Activated CD4-positive, alpha-beta T cell treated with anti-CD3 and anti-CD28 coated beads, Interleukin-2, amount 50 U/mL, for 4 hours (primary cell): ENCODE data around the gene VSIR.
A peak's percentile ranks its signal among the peaks of the same experiment; 100 is the strongest.

Experiments
- DNase-seq, 2 experiments: peaks; one replicate each; pipeline ENCODE4 v3.0.0-alpha.2; 2020

Gene VSIR

GRCh38 chr10:71773221-71773971 lies at the start of gene VSIR:
Gene VSIR (minus strand): TSS chr10:71773520. CDS start chr10:71773439, 81 bp downstream.
- peak; percentile 93 for DNase-seq

- DNase-seq: no peak
Measured at GRCh38 chr10:71821909-71822763, 48.8 kb upstream of the VSIR start.

DNA sequence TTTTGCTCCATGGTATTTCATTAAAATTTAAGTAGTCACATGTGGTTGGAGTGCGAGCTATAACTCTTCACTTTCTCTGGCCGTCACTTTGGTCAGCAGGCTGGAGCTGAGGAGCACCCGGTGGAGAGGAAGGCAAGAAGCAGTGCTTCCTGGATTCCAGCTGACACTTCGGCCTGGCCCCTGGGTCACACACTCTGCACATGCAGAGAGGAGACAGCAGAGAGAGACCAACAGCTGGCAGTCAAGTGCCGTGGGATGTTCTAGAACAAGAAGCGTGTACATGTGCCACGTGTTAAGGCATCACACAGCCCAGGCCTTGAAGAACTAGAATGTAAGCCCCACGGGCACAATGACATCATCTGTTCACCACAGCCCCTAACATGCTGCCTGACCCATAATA lies 47.6 kb upstream of the VSIR start:
- no peak for DNase-seq

- no peak for DNase-seq
Measured at GRCh38 chr10:71819985-71820384, 46.7 kb upstream of the VSIR start.

- no peak for DNase-seq
Measured at GRCh38 chr10:71819441-71819861, 46.1 kb upstream of the VSIR start.

DNA sequence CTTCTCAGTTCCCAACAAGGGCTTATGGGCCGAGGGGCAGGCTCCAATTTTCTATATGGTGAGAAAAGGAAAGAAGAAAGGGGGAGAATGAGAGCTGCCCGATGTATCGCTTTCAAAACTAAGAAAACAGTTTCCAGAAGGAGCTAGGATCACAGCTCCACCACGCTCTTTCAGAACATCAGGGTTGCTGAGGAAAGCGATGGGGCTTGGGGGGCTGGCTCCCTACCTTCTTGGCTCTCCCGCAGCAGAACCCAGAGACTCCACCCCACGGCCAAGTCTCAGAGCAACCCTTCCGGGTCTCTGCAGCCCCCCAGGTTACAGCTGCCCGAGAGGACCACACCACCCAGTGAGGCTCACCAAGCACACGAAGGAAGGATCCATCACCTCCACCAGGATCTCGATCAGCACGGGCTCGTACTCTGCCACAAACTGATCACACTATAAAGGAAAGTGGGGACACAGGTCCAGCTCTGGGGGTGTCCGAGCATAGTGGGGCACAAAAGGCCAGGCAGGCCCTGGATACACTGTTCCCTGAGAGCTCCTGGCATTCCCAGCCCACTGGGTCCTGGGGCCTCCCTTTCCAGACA lies 45.4 kb upstream of the VSIR start:
- no peak for DNase-seq

DNA sequence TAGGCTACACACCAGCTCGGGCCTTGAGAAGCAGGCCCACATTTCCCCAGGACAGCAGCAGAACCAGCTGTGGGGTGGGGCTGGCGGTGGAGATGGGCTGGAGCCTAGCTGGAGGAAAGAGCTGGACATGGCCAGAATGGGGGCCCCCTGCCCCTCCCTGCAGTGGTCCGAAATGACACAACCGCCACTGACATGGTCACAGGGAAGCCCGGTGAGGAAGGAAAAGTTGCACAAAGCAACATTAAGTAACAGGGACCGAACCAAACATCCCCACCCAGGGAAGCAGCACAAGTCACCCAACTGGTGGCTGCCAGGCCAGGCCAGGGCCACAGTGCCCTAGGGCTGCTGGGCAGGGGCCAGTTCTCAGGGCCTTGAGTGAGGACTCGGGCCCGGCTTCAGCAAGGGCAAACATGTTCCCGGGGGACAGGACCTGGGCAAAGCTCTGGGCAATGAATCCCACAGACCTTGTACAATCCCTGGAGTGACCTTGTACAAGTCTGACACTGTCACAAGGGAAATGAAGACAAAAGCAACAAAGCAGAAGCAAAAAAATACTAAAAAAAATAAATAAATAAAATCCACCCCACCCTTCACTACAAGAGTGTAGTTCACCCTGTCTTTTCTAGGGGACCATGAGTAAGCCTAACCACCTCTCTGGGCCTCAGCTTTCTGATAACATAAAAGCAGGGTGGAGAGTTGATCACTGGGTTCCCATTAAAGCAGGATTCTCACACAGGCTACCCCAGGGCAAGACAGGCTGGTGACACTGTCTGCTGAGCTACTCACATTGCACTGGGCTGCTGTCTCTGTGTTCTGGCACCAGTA lies 44.7 kb upstream of the VSIR start:
- no peak for DNase-seq

- DNase-seq: no peak
Measured at GRCh38 chr10:71816936-71817618, 43.8 kb upstream of the VSIR start.

- no peak for DNase-seq
Measured at GRCh38 chr10:71816421-71816851, 43.1 kb upstream of the VSIR start.

DNA sequence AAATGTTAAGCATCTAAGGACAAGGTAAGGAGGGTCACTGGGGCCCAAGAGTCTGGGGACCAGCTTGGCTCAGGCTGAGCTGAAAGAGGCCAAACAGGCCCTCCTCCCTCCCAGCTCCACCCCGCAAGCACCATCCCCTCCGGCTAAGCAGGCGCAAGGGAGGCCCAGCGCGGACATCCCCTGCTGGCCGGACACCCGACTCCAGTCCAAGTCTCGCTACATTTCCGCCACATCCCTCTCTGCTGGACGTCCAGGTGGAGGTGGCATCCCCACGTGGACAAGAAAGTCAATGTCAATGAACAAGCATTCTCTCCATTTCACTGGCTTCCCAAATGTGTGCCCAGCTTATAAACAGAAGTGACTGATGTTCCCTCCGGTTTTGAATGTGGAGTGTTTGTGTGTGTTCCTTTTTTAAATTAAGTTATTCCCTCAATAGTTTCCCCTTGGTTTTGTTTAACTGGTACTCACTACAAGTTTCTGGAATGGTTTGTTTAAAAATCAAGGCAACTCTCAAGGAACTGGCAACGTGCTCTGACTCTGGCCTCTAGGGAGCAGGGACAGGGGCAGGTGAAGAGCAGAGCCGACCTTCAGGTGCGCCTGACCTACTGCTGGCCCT lies 42.3 kb upstream of the VSIR start:
- no peak for DNase-seq

GRCh38 chr10:71814922-71815411 lies 41.6 kb upstream of the VSIR start:
- no peak for DNase-seq

GRCh38 chr10:71812913-71813590 lies 39.7 kb upstream of the VSIR start:
- no peak for DNase-seq

- DNase-seq: peak; percentile 74 to 76
Measured at GRCh38 chr10:71812016-71812912, 38.9 kb upstream of the VSIR start.

- DNase-seq: no peak
Measured at GRCh38 chr10:71811351-71811750, 38.0 kb upstream of the VSIR start.

- no peak for DNase-seq
Measured at GRCh38 chr10:71810048-71810750, 36.9 kb upstream of the VSIR start.

DNA sequence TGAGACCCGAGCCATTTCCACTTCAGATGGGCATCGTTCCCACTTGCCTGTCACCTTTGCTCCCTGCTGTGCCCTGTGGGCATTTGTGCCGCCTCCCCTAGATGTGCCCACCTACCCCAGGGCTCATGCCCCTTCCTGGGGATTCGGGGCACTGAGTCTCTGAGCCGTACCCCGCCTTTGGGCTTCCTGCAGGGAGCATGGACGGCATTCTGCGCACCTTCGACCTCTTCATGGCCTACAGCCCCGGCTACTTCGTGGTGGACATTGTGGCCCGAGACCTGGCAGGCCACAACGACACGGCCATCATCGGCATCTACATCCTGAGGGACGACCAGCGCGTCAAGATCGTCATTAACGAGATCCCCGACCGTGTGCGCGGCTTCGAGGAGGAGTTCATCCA lies 36.3 kb upstream of the VSIR start:
- no peak for DNase-seq

GRCh38 chr10:71807557-71808510 lies 34.5 kb upstream of the VSIR start:
- no peak for DNase-seq
